Thoracic aorta (tissue), 2 donors: ENCODE results near the gene STBD1. TPM values are rescaled to one million over a fixed set of nuclear protein-coding genes. Genes with fewer than 3 reads are reported as not detected.

Source experiments
- ATAC-seq: fragments of 150-250 bp; one replicate; pipeline ENCODE4 v1.8.0; 2017; ENCODE audit warnings: low read depth; ENCODE audit not compliant: insufficient number of reproducible peaks, low FRiP score
- DNase-seq: peaks from one replicate; pipeline ENCODE4 v3.0.0-alpha.2; 2020; ENCODE audit warnings: low spot score
- H3K27ac ChIP-seq, 2 donors: fragments of 200-600 bp; sonication (generic); 1 replicate in 1 of 2; 2 replicates in 1 of 2; pipeline ENCODE4 v1.5.1; 2016; ENCODE audit warnings: mild to moderate bottlenecking in 2 of 2, moderate library complexity in 2 of 2
- H3K27me3 ChIP-seq: fragments of 200-600 bp; sonication (generic); replicated peaks from 2 replicates; pipeline ENCODE4 v1.6.0; 2016; ENCODE audit warnings: mild to moderate bottlenecking; ENCODE audit not compliant: insufficient read depth
- H3K36me3 ChIP-seq: fragments of 200-600 bp; sonication (generic); one replicate; pipeline ENCODE4 v1.5.1; 2016
- H3K4me1 ChIP-seq, 2 donors: fragments of 200-600 bp; sonication (generic); 1 replicate in 1 of 2; 2 replicates in 1 of 2; pipeline versions ENCODE4 v1.5.1 to v1.6.0; 2016; ENCODE audit warnings: low read depth in 2 of 2, mild to moderate bottlenecking in 1 of 2; ENCODE audit not compliant: control insufficient read depth in 1 of 2
- H3K4me3 ChIP-seq: fragments of 200-600 bp; sonication (generic); 2 replicates; pipeline ENCODE4 v1.5.1; 2016; ENCODE audit warnings: mild to moderate bottlenecking
- H3K9me3 ChIP-seq: fragments of 200-600 bp; sonication (generic); 2 replicates; pipeline ENCODE4 v1.5.1; 2016
- total RNA-seq, 2 donors: library from RNA; depleted of rRNA; stranded (reverse); fragments of >200 nt; gene quantifications; one replicate each; pipeline versions ENCODE4 v1.1.0 to v1.2.3, GENCODE V29; 2016
- TF ChIP-seq, protein P1 (sequence below): fragments of 200-600 bp; sonication (generic); IDR thresholded peaks from one replicate; pipeline ENCODE4 v1.5.1; 2019; ENCODE audit warnings: antibody characterized with exemption

Gene STBD1
- total RNA-seq, 2 donors from 2014 or later, result 7.7 to 14.6 TPM

DNA sequence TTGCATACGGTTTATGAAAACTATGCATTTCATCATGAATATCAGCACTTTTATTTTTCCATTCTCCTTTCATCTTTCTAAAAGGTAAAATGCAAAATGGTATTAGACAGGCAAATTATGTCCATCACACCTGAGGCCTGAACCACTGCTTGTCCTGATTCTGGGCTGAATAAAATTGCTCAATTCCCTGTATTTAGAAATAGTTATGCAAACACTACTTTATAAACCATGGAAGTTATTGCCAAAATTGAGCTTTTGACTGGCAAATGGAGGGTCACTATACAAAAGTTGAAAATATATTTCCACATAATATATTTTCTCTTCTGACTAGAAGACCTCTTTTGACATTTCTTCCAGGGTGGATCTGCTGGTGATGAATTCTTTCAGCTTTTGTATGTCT, 34.0 kb upstream of the STBD1 start:
- DNase-seq (no peak), ATAC-seq (no peak)
- Histone ChIP-seq H3K27ac (no peak overlapping the region), H3K9me3 (no peaks in the 10 kb centered on the region), H3K4me1 (no peaks in the 10 kb centered on the region), H3K36me3 (no peaks in the 10 kb centered on the region), H3K27me3 (no peaks in the 10 kb centered on the region), H3K4me3 (no peak overlapping the region)
- TF ChIP-seq, protein P1, sequence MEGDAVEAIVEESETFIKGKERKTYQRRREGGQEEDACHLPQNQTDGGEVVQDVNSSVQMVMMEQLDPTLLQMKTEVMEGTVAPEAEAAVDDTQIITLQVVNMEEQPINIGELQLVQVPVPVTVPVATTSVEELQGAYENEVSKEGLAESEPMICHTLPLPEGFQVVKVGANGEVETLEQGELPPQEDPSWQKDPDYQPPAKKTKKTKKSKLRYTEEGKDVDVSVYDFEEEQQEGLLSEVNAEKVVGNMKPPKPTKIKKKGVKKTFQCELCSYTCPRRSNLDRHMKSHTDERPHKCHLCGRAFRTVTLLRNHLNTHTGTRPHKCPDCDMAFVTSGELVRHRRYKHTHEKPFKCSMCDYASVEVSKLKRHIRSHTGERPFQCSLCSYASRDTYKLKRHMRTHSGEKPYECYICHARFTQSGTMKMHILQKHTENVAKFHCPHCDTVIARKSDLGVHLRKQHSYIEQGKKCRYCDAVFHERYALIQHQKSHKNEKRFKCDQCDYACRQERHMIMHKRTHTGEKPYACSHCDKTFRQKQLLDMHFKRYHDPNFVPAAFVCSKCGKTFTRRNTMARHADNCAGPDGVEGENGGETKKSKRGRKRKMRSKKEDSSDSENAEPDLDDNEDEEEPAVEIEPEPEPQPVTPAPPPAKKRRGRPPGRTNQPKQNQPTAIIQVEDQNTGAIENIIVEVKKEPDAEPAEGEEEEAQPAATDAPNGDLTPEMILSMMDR, result no peak

DNA sequence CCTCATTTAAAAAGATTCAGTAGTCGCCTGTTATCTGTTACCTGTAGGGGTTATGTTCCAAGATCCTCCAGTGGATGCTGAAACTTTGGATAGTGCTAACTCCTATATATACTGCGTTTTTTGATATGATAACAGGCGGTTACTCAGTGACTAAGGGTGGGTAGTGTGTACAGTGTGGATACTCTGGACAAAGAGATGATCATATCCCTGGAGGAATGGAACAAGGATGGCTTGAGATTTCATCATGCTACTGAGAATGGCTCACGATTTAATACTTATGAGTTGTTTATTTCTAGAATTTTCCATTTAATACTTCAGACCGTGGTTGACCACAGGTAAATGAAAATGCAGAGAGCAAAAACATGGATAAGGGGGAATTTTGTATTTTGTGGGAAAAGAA, 33.5 kb upstream of the STBD1 start:
- Histone ChIP-seq H3K27me3 (no peaks in the 10 kb centered on the region), H3K4me1 (no peaks in the 10 kb centered on the region), H3K9me3 (no peaks in the 10 kb centered on the region), H3K27ac (no peak overlapping the region), H3K36me3 (no peaks in the 10 kb centered on the region), H3K4me3 (no peak overlapping the region)
- DNase-seq, result no peak
- TF ChIP-seq, protein P1, result no peak
- ATAC-seq, result no peak

DNA sequence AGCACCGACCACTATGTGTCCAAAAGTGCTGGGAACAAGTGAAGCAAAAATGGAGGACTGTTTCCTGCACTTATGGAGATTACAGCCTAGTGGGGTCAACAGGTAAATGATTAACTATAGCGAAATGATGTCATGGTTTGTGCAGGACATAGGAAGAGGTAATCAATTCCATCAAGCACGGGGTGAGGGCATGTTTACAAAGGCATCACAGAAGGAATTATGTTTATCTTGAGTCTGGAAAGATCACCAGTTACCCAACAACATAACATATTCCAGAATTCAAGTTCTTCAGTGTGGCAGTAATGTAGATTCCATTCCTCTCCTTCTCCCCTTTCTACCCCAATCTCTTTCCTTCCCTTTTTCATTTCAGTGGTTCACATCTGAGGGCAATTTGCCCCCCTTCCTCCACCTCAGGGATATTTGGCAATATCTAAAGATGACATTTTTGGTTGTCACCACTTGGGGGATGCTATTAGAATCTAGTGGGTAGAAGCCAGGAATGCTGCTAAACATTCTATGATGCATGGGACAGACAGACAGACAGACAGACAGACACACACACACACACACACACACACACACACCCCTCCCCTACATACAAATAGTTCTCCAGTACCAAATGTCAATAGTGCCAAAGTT, 30.9 kb upstream of the STBD1 start:
- H3K4me1 ChIP-seq, result no peaks in the 10 kb centered on the region
- TF ChIP-seq, protein P1, result no peak
- ATAC-seq, result no peak

DNA sequence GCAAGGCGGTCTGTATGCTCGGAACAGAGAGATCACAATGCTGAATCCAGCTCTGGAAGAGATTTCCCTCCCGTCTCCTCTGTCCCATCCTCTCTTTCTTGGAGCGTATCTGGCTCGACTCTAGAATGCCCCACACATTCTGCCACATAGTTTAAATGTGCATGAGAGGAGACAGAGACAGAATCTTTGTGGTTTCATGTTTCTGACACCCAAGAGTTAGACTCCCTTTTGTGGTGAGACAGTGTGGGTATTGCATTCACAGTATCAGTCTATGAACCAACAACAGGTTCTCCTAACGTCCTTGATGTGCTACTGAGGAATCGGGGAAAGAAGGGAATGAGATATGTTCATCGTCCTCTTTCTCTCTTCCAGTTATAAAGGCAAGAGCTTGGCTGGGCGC, 29.7 kb upstream of the STBD1 start:
- H3K27ac ChIP-seq, result no peak overlapping the region
- no peak overlapping the region for H3K4me3 ChIP-seq
- no peaks in the 10 kb centered on the region for H3K9me3 ChIP-seq
- no peaks in the 10 kb centered on the region for H3K4me1 ChIP-seq
- TF ChIP-seq, protein P1, result no peak
- DNase-seq (no peak), ATAC-seq (no peak)
- no peaks in the 10 kb centered on the region for H3K36me3 ChIP-seq
- H3K27me3 ChIP-seq, result no peaks in the 10 kb centered on the region

More for the DNA sequence above, 30.9 kb upstream of the STBD1 start:
- no peak for DNase-seq
- H3K27ac ChIP-seq, result no peak overlapping the region
- H3K36me3 ChIP-seq, result no peaks in the 10 kb centered on the region
- no peaks in the 10 kb centered on the region for H3K27me3 ChIP-seq
- H3K9me3 ChIP-seq, result no peaks in the 10 kb centered on the region
- H3K4me3 ChIP-seq, result no peak overlapping the region

DNA sequence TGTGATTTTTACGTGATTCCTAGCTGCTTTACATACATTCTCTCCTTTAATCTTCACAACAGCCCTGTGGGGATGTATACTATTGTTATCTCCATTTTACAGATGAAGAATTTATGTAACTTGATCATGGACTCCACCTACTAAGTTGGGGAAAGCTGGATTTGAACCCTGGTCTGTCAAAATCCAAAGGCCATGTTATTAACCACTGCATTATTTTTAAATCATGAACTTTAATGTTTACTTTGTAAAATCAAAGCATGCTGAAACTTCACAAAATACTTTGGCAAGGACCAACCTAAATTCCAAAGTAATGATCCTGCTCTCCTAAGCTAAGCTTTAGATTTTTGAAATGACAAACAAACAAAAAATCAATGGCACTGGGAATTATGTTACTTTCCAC, 28.9 kb upstream of the STBD1 start:
- ATAC-seq (no peak), DNase-seq (no peak)
- Histone ChIP-seq H3K9me3 (no peaks in the 10 kb centered on the region), H3K27me3 (no peaks in the 10 kb centered on the region), H3K4me3 (no peak overlapping the region), H3K36me3 (no peaks in the 10 kb centered on the region), H3K27ac (no peak overlapping the region), H3K4me1 (no peaks in the 10 kb centered on the region)
- TF ChIP-seq, protein P1, result no peak
